OCI-LY1 (cell line): ENCODE results near the gene UBASH3B.

Experiments
- H2AFZ ChIP-seq: fragments of 200-600 bp; sonication (generic), shearing (Covaris generic); 2 replicates; pipeline ENCODE4 v1.6.0; 2014; ENCODE audit warnings: antibody characterized with exemption, mild to moderate bottlenecking, low read length
- H3F3A ChIP-seq: fragments of 200-600 bp; sonication (generic), shearing (Covaris generic); 2 replicates; pipeline ENCODE4 v1.6.0; 2014; ENCODE audit warnings: mild to moderate bottlenecking, antibody characterized with exemption, low read length, moderate library complexity; ENCODE audit not compliant: insufficient read depth
- H3K27ac ChIP-seq: fragments of 200-600 bp; sonication (generic); 2 replicates; pipeline ENCODE4 v1.5.1; 2014; ENCODE audit warnings: low read length, mixed run types, mild to moderate bottlenecking, low read depth; ENCODE audit not compliant: poor library complexity, severe bottlenecking
- H3K27me3 ChIP-seq: fragments of 200-600 bp; sonication (generic); 2 replicates; pipeline ENCODE4 v1.6.0; 2014; ENCODE audit warnings: antibody characterized with exemption, mild to moderate bottlenecking, low read length, moderate library complexity; ENCODE audit not compliant: insufficient read depth
- H3K36me3 ChIP-seq: fragments of 200-600 bp; sonication (generic); 2 replicates; pipeline ENCODE4 v1.6.1; 2014; ENCODE audit warnings: mild to moderate bottlenecking, antibody characterized with exemption, low read length, moderate library complexity, mixed read lengths; ENCODE audit not compliant: insufficient read depth
- H3K4me1 ChIP-seq: fragments of 200-600 bp; sonication (generic); 2 replicates; pipeline ENCODE4 v1.5.1; 2014; ENCODE audit warnings: mild to moderate bottlenecking, low read length, moderate library complexity; ENCODE audit not compliant: insufficient read depth, severe bottlenecking
- H3K4me2 ChIP-seq: fragments of 200-600 bp; sonication (generic), shearing (Covaris generic); 2 replicates; pipeline ENCODE4 v1.6.1; 2014; ENCODE audit warnings: low read length
- H3K4me3 ChIP-seq: fragments of 200-600 bp; sonication (generic); 2 replicates; pipeline ENCODE4 v1.5.1; 2014; ENCODE audit warnings: low read length, low read depth, mild to moderate bottlenecking, mixed read lengths; ENCODE audit not compliant: poor library complexity, severe bottlenecking
- H3K79me2 ChIP-seq: fragments of 200-600 bp; shearing (Covaris generic); 2 replicates; pipeline ENCODE4 v1.6.1; 2016; ENCODE audit warnings: mixed run types, low read length, mixed read lengths; ENCODE audit not compliant: insufficient read depth
- H3K9ac ChIP-seq: fragments of 200-600 bp; sonication (generic), shearing (Covaris generic); 2 replicates; pipeline ENCODE4 v1.6.1; 2014; ENCODE audit warnings: mild to moderate bottlenecking, low read length, mixed read lengths
- H3K9me2 ChIP-seq: fragments of 200-600 bp; sonication (generic), shearing (Covaris generic); 2 replicates; pipeline ENCODE4 v1.6.1; 2014; ENCODE audit warnings: low read depth, mild to moderate bottlenecking, low read length, mixed read lengths
- H3K9me3 ChIP-seq: fragments of 200-600 bp; shearing (Covaris generic); 2 replicates; pipeline ENCODE4 v1.6.1; 2014; ENCODE audit warnings: low read length, mixed read lengths
- H4K20me1 ChIP-seq: fragments of 200-600 bp; sonication (generic), shearing (Covaris generic); 2 replicates; pipeline ENCODE4 v1.6.0; 2016; ENCODE audit warnings: mild to moderate bottlenecking, low read length; ENCODE audit not compliant: insufficient read depth
- EZH2 ChIP-seq: fragments of 200-600 bp; sonication (generic), shearing (Covaris generic); IDR thresholded peaks from 2 replicates; pipeline ENCODE4 v1.8.0; 2017; ENCODE audit warnings: borderline replicate concordance, mixed run types, mild to moderate bottlenecking, antibody characterized with exemption, low read length, moderate library complexity, mixed read lengths
- TF ChIP-seq, protein P1 (sequence below): fragments of 200-600 bp; sonication (generic), shearing (Covaris generic); IDR thresholded peaks from 2 replicates; pipeline ENCODE4 v1.5.1; 2017; ENCODE audit warnings: mild to moderate bottlenecking, antibody characterized with exemption, low read length, moderate library complexity, mixed read lengths

The UBASH3B gene

DNA sequence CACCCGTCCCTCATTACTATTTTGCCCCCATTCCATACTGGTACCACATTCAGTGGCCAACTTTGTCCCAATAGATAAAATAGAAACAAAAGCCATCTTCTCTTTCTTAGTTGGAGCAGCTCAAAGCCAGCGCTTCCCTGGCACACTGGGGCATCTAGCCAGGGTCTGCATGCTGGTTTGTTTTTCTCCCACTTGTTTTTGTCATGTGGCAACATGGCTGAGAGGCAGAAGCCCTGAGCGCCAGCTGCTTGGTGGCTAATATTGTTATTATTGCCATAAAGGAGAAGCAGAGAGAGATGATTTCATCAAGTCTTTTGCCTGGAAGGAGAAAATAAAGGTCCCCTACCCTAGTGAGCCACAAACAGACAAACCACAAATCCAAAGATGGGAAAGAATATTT is 134.4 kb downstream of the UBASH3B start:
- no peaks in the 10 kb centered on the region for H3K9me3 ChIP-seq
- H2AFZ ChIP-seq, result no peak overlapping the region
- no peak for TF ChIP-seq EZH2
- TF ChIP-seq, protein P1, sequence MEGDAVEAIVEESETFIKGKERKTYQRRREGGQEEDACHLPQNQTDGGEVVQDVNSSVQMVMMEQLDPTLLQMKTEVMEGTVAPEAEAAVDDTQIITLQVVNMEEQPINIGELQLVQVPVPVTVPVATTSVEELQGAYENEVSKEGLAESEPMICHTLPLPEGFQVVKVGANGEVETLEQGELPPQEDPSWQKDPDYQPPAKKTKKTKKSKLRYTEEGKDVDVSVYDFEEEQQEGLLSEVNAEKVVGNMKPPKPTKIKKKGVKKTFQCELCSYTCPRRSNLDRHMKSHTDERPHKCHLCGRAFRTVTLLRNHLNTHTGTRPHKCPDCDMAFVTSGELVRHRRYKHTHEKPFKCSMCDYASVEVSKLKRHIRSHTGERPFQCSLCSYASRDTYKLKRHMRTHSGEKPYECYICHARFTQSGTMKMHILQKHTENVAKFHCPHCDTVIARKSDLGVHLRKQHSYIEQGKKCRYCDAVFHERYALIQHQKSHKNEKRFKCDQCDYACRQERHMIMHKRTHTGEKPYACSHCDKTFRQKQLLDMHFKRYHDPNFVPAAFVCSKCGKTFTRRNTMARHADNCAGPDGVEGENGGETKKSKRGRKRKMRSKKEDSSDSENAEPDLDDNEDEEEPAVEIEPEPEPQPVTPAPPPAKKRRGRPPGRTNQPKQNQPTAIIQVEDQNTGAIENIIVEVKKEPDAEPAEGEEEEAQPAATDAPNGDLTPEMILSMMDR, result no peak
- no peaks in the 10 kb centered on the region for H3K79me2 ChIP-seq
- H4K20me1 ChIP-seq, result no peaks in the 10 kb centered on the region
- H3K36me3 ChIP-seq, result no peaks in the 10 kb centered on the region
- no peak overlapping the region for H3K9ac ChIP-seq
- no peaks in the 10 kb centered on the region for H3K27me3 ChIP-seq
- no peak overlapping the region for H3K4me2 ChIP-seq
- H3K9me2 ChIP-seq, result no peaks in the 10 kb centered on the region
- H3F3A ChIP-seq, result no peaks in the 10 kb centered on the region
- no peak overlapping the region for H3K27ac ChIP-seq
- H3K4me3 ChIP-seq, result no peak overlapping the region
- no peaks in the 10 kb centered on the region for H3K4me1 ChIP-seq

DNA sequence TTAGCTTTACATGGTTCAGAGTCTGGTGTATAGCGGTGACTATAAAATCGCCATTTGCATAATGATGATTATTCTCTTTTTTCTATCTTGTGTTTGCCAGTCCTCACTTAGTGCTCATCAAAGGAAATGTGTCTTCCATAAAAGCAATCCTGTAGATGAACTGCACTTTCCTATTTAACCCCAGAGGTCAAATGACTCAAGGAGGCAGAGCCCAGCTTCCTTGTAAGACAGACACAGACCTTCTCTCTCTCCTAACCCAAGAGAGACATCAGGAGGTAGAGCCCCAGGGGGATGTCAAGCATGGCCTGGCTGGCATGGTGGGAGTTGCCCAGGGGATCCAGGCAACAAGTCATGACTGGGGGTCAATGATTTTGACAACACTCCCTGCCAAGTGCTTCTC is 135.9 kb downstream of the UBASH3B start:
- H3K9ac ChIP-seq, result no peak overlapping the region
- H3K27me3 ChIP-seq, result no peaks in the 10 kb centered on the region
- no peaks in the 10 kb centered on the region for H4K20me1 ChIP-seq
- no peaks in the 10 kb centered on the region for H3K4me1 ChIP-seq
- no peaks in the 10 kb centered on the region for H3K79me2 ChIP-seq
- H3K9me2 ChIP-seq, result no peaks in the 10 kb centered on the region
- no peak overlapping the region for H3K4me3 ChIP-seq
- no peak overlapping the region for H3K27ac ChIP-seq
- H3K9me3 ChIP-seq, result no peaks in the 10 kb centered on the region
- no peak overlapping the region for H3K4me2 ChIP-seq
- no peaks in the 10 kb centered on the region for H3K36me3 ChIP-seq
- H2AFZ ChIP-seq, result no peak overlapping the region
- TF ChIP-seq, protein P1, result no peak
- no peaks in the 10 kb centered on the region for H3F3A ChIP-seq

DNA sequence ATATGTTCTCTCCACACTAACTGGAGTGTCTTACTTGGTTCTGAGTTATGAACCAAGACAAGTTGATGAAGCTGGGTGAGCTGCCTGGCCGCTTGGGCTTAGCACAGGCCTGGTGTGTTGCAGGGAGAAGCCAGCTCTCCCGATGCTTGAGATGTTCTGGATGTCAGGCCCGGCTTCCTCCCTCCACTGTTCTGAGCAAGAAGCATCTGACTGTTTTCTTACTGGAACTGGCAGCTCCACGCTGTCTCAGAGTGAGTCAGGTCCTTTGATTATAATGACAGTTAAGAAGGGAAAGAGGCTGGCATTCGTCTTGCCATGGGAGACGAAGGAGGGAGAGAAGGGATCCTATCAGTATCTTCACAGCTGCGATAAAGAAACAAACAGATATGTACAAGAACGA is 136.3 kb downstream of the UBASH3B start:
- H3K36me3 ChIP-seq, result no peaks in the 10 kb centered on the region
- H2AFZ ChIP-seq, result no peak overlapping the region
- no peak overlapping the region for H3K4me3 ChIP-seq
- H3K27me3 ChIP-seq, result no peaks in the 10 kb centered on the region
- no peak for TF ChIP-seq EZH2
- TF ChIP-seq, protein P1, result no peak
- H3K9ac ChIP-seq, result no peak overlapping the region
- no peaks in the 10 kb centered on the region for H3K79me2 ChIP-seq
- no peaks in the 10 kb centered on the region for H3K9me3 ChIP-seq
- no peak overlapping the region for H3K27ac ChIP-seq
- no peaks in the 10 kb centered on the region for H3K9me2 ChIP-seq
- no peaks in the 10 kb centered on the region for H3F3A ChIP-seq
- H3K4me1 ChIP-seq, result no peaks in the 10 kb centered on the region
- H3K4me2 ChIP-seq, result no peak overlapping the region
- no peaks in the 10 kb centered on the region for H4K20me1 ChIP-seq
